Measurements from ENCODE around the gene AP2A1.

- no peak for TF ChIP-seq CTCF (IDR thresholded peaks at IDR 0.05; ENCODE audit: poor library complexity, severe bottlenecking)
- no peak for TF ChIP-seq TAF1 (IDR thresholded peaks at IDR 0.05; ENCODE audit: low read depth)
Observed at GRCh38 chr19:49807058-49807903, 40.5 kb downstream of the AP2A1 start.

Measured in neural cell (in vitro differentiated cells).